Activated gamma-delta T cell treated with Interleukin-2 at 50 U/mL for 16 hours (primary cell): ENCODE measurements around the gene PDZRN3.

ENCODE experiments used
- DNase-seq: peaks from one replicate; pipeline ENCODE4 v3.0.0-alpha.2; 2020

Gene PDZRN3

DNA sequence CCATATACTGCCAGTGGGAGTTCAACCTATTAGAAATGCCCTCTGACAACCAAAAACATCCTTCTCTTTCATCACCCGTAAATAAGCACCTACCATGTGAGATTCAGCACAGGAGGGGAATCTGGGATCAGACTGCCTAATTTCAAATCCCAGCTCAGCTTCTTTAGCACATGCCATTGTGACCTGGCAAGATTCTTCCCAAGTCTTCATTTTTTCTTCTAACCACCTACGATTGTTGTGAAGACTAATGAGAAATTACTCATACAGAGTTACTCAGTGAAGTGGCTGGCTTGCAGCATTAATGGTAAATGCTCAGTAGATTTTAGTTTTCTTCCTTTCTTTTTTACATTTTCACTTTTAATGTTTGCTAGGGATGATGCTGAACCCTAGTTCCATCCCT is 176.7 kb downstream of the PDZRN3 start:
- DNase-seq, result no peak

DNA sequence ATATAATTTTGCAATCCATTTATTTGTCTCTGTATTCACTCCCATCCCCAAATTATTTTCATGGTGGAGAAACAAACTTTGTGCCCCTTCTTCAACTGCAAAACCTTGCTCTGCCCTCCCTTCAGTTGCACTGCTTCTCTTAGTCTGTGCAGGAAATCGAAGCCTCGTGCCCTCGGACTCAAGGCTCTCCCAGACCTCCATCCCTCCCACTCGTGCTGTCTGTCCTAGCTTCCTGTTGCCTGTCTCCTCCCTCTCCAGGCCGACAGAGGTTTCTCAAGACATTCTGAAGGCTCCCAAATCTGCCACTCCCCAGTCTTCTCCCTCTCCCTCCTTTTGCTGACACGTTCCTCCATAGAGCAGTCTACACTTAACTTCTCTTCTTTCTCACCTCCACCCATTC is 177.6 kb downstream of the PDZRN3 start:
- no peak for DNase-seq

DNA sequence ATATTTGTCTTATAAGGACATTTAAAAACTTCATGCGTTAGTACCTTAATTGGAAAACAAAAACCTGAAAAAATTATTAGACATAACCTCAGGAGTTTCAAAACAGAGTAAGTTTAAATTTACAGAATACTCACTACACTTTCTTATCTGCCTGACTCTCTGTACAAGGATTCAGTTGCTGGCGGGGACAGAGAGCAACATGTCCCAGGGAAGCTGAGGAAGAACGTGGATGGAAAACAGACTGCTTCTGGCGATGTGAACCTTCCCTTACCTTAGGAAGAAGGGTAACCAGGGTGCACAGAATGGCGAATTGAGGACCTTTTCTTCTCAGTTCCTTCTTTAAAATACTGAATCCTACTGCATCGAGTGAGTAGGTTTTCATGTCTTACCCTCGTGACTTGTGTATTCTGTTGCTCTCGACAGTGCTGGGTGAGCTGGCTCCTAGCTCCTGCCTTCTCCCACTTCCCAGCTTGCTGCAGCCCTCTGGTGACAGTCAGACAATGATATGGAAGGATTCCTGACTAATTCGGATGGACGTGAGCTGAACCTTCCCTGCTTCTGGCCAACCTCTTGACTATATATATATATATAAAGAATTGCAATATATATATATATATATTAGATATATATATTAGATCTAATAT is 178.2 kb downstream of the PDZRN3 start:
- DNase-seq, result no peak

DNA sequence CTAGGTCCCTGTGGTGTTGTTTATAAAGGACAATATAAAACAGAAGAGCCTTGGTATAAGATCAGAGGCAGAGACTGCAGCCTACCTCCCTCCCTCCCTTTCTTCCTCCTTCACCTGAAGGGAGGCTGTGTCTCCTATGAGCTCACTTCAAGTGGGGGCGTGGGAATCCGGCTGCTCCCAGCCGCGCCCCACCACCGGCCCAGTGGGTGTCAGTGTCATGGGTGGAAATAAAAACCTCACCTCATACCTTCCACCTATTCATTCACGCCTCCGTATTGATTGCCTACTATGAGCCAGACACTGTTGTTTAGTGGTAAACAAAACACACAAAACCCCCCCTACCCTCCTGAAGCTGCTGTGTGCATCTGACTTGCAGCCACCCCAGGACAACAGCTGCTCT is 181.9 kb downstream of the PDZRN3 start:
- no peak for DNase-seq

DNA sequence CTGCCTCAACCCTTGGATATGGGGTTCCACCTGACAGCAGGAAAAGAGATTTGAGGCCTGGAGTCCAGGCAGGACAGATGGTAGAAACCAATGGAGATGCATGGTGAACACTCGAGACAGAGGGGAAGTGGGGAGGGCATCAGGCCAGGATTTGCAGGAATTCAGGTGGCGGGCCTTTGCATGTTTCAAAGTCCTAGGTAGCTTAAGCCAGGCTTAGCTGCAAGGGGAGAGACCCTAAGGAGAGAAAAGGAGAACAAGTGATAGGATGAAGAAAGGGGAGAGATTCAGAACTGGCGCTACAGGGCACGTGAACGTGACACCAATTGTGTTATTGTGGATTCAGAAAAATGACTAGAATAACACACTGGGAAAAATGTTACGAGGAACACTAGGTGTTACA is 182.6 kb downstream of the PDZRN3 start:
- no peak for DNase-seq

DNA sequence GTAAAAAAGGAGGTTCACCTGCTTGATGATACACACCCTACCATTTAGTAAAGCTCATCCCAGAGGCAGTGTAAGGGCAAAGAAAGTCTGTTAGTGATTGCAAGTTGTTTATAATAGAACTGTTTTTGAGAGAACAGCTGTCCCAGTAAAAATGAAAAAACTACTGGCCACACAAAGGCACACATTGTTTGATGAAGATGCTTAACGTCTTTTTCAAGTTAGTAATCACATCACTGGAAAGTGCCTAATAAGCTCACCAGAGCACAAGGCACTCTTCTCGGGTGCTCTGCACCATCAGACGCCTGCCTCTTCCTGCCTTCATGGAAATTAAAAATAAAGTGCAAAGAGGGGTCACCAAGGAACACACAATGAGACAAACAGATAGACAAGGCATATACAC is 186.9 kb downstream of the PDZRN3 start:
- no peak for DNase-seq

DNA sequence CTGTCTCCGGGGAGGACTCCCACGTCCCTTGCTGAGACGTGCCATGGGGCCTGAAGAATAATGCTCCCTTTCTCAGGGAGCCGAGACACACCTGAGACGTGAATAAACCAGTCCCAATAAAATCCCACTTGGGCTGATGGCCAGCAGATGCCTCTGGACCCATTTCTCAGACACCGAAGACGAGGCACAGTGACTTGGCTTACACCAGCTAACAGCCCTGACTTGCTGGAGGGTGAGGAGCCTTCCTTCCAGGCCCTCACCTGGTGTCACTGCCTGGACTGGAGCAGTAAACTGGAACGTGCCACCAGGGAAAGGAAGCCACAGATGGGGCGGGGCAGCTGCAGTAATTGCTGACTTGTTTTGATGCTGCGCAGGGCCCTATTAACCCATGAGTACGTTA is 189.7 kb downstream of the PDZRN3 start:
- DNase-seq, result no peak

DNA sequence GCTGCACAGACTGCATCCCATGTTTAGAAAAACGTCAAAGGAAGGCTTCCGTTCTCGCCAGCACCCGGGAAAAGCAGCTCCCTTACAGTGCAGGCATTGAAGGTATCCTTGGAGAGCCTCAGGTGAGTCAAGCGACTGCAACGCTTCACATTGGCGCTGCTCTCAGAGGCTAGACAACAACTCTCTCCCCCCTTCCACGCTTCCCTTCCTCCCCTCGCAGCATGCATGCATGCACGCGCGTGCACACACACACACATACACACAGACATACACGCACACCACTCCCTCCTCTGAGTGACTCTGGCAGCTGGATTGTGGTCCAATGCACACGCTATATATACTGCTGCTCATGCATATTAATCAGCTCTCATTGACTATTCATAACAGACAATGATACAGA is 191.1 kb downstream of the PDZRN3 start:
- no peak for DNase-seq

DNA sequence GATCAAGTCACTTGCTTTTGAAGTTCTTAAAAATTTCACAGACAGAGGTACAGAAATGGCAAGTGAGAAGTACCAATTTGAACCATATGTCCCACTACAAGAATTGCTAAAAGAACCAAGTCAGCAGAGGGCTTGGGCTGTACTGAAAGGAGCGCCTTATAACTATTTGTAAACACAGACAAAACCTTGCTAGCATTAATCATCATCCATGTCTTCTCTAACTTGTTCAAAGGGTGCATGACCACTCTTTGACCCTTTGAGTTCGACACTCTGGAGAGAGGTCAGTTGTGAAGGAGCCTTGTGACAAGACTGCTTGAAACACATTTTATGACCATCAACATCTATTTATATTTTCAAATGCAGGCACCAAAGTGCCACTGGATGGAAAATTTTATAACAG is 191.7 kb downstream of the PDZRN3 start:
- no peak for DNase-seq

DNA sequence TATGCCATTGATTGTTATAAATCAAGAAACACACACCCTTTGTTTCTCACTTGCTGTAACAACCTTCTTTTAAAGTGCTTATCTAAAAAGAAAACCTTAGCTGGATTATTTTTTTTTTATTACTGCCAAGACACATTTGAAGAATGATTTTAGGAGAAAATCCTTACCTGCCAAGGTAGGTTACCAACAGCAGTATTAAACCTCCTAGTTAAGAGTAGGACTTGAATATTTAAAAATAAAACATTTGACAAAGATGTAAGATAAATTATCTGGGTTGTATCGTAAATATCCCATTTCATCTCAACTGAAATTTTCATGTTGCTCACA is 192.1 kb downstream of the PDZRN3 start:
- no peak for DNase-seq

DNA sequence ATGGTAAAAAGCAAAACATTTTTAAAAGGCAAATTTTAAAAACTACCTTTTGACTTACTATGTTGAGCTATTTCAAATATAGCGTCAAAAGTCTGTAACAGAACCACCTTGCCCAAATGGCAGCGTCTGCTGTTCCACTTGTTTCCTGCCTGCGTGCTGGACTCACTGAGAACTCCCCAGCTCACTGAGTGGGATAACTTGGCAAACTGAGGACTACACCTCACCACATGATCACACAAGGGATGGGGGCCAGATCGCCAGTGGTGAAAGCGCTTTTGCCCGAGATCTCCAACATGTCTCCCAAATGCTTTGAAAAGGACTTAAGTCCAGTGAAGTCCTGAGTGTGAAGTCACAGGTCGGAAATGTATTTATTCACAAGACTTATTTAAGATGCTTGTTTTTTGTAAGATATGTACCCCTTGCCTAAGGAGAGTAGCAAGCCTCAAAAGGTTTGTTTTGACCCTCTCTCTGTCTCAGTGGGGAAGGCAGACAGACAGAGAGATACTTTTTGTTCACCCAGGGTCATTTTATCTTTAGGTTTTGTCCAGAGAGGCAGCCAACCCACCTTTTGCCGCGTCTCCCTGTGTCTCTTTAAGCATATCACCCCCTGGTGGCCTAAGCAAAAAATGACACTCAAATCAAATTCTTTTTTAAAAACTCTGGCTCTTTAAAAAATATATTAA is 192.6 kb downstream of the PDZRN3 start:
- DNase-seq, result no peak

DNA sequence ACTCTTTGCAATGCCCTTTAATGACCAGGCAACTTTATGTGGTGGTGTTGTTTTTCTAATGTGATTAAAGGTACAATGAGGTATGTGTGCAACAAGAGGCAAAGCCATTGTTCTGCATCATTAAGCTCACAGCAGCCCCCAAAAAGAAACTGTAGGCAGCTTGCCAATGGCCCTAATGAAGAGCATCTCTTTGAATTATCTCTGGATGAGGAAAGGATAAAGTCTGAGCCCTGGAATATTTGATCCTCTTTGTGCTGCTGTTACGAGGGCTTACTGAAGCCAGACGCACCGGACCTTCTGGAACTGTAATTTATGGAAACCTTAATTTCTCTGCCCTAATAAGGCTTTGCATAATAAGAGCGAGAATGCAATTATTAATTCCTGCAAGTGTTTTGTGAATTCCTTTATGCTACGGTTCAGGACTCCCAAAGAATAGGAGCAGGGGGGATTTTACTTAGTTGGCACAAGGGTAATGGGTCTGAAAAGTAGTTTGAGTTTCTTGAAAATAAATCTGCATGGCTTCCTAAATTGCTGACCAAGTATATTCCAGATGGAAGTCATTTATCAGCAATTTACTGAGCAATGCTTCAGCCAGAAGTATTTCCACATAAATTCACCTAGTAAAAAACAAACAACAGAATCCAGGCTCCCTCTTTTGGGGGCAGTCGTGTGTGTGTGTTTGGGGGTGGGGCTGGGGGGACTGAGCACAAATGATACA is 193.4 kb downstream of the PDZRN3 start:
- no peak for DNase-seq

DNA sequence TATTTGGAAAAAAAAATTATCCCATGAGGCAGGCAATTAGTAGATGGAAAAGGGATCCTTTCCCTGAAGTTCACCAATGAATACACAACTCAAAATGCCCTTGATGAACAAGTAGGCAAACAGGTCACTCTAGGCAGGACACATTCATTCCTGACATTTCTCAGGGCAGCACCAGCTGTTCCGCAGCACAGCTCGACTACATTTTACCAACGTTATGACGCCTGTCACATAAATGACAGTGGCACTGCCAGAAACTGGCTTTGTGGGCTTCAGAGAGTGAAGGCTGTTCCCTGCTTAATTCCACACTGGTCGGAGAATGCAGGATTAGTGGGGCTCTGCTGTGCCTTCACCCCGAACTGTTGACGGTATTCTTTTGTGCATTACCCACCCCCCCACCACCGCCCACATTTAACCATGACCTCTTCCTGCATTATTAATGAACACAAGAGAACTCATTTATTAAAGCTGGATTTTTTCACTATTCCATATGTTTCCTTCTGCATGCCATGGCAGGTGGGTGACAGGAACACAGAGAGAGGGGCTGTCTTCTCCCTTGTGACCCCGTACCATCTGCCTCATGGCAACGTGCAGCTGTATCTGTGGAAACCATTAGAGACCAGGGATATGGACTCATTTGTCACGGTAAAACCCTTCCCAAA is 197.6 kb downstream of the PDZRN3 start:
- no peak for DNase-seq

DNA sequence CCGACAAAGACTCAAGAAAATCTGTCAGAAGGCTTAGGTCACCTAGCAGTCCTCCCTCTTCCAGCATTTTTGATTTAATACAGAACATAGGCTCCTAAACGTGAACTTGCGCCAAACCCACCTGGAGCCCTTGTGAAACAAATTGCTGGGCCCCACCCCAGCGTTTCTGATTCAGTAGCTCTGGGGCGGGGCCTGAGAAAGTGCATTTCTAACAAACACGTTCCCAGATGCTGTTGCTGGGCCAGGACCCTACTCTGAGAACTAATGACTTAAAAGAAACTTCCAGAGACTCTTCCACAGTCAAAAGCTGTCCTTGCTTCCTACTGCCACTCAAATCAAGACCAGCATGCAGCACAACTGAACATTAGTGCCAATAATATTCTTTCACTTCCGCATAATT is 198.1 kb downstream of the PDZRN3 start:
- DNase-seq, result no peak

DNA sequence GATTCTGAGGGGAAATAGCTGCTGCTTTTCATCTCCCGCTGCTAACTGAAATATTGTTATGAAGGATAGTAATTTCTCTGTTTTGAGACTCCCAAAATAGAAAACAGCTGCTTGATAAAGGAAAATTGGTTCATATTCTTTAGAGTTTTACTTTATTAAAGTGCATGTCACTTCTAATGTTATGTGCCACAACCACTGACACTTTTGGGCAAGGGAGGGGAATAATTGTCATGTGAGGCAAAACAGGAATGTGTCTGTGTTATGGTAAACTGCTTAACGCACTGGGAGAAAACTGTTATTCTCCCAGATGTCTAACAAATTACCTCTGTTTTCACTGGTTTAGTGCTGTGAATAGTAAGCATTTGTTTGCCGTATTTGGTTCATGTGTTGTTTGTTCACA is 201.6 kb downstream of the PDZRN3 start:
- no peak for DNase-seq

DNA sequence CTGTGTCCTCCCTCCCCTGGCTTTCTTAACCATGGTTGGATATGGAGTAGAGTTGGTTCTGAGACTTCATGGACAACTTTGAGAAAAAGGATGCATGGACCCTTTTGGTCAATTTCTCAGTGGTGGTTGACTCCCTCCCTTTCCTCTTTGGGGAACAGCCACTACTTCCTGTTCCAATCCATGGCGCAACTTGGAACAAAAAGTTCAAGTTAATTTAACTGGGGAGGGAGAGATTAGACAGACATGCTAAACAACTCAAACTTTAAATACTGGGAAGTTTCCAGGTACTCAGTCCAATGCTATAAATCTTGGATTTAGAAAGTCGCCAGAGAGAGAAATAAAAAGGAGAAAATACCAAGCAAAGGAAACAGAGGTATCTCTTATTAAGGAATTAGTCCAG is 202.2 kb downstream of the PDZRN3 start:
- DNase-seq, result no peak

DNA sequence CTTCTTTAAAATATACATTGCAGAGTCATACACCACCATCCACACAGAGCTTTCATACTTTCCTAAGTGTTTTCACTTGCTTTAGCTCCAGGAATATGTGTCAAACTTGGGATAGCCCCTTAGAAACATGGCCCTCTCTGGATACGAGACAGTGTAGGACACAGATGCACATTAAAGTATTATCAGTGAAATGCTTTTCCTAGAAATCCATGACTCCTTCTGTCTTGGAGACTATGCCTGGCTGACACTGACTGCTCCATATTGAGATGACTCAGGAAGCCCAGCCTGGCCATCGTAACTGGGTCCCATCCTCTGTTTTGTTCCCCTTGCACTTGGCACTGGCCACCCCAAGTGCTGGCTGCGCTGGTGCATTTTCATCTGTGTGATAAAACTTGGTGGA is 204.8 kb downstream of the PDZRN3 start:
- no peak for DNase-seq

DNA sequence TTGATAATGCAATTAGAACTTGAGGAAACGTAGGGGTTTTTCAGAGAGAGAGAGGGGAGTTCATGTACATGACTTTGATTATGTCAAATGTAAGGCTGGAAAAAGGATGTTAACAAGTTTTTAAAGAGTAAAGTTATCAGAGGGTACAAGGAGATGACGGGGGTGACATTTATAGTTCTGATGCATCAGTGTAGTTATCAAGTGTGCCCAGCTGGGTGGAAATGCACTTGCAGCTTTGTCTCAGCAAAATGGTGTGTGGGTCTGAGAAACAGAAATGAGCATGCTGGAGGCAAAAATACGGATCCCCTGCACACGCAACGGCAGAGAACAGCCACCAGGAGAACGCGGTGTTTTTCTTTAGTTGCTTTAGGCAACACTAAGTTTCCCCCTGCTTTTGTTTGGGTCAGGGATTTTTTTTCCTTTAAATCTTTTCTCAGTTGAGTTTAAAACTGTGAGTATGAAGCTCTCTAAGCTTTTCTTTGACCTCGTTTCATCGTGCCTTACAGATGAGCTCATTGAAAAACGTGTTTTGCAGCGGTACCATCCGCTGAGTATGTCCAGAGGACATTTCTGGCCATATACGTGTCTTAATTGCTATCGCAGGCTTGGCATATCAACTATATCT is 205.4 kb downstream of the PDZRN3 start:
- DNase-seq, result no peak

DNA sequence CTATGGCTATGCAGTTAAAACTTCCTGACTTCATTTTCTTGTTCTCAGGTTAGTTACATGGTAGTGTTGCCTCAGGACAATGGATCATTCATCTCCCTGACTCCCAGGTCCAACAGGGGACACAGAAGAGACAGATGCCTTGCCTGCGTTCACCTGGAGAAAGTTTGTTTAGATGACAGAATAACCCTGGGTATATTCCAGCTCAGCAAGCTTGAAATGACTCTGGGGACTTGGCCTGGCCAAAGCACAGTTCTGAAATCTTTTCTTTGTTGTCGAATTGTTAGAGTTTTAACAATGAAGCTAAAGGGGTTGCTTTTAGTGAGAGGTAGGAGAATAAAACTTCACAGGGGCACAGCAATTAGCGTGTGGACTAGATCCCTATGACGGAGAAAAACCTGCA is 206.1 kb downstream of the PDZRN3 start:
- no peak for DNase-seq

DNA sequence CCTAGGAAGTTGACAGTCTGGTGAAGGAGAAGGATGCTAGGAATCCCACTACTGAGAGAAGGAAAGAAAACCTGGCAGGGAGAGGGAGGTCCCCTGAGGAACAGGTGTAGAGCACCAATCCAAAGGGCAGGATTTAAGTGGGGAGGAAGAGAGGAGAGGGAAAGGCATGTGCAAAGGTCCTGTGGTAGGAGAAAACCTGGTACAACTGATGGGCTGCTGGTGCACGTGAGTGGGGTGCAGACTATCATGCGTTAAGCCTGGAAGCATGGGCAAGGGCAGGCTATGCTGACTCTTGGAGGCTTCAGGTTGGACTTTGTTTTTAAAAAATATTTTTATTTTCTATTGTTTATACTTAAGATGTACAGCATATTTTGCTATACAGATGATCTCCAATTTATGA is 209.6 kb downstream of the PDZRN3 start:
- no peak for DNase-seq

DNA sequence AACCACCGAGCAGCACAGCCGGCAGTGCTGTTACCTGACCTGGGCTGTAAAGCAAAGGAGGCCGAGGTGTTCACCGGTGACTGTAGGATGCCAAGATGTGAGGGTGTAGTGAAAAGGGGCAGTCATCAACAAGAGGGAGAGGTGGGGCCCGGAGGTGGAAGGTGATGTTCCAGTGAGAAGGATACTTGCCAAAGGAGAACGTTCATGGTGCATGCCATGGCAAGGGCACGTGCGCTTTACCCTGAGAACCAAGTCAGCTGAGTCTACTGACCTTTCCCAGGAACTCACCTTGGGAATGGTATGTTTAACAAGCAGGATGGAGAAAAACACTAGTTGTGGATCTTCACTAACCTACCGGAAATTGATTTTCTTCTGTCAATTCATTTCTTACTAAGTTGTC is 211.1 kb downstream of the PDZRN3 start:
- no peak for DNase-seq

DNA sequence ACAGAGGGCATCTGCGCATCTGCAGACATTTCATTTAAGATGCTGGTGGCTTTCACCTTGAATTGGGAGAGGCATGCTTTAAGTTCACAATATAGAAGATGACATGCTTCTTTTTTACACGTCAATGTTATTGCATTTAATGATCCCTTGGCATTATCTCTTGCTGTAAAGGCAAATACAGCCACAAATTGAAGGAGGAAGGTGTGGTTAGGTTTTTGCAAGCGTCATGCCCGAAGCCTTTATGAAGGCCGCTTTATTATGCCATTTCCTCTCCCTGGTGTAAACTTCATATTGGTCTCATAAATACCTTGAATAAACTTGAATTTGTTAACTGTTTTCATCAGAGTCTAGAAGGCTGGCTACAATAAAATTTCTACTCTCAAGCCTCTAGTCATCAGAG is 212.7 kb downstream of the PDZRN3 start:
- DNase-seq, result no peak

DNA sequence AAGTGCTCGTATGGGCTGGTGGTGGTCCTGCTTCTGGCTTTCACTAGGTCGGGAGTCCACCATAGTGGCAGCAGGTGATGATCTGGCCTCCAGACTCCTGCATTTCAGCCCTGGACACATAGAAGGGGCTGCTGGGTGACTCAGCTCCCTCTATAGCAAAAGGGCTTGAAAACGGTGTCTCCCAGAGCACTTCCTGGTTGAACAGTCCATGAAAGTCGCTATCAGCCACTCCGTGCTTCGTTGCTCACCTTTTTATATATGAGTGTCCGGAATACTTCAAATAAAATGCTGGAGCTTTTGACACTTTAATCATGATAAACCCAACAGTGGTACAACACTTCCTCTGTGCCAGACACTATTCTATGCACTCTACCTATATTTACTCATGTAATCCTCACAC is 213.2 kb downstream of the PDZRN3 start:
- no peak for DNase-seq
